ENCODE data around the gene HORMAD2.

Gene HORMAD2

DNA sequence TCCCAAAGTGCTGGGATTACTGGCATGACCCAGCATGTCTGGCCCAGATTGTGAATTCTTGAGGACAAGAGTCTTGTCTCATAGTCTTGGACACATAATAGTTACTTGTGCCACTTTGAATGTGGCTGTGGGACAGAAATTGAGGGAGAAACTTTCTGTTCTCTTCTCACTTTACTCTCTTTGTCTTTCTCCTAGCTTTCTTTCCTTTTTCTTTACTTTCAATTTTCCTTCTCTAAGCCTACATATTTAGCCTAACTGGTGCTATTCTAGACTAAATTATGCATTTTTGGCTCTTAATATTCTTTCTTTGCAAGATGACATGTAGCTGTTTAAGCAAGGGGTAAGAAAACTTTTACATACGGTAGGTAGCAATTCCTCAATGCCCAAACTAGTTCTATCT lies 33.2 kb downstream of the HORMAD2 start:
- no peak for TF ChIP-seq ZNF274 (IDR thresholded peaks at IDR 0.05; ENCODE audit: low read depth, low read length)
- H3K4me3 ChIP-seq (ENCODE audit: low read length), result no peak overlapping the region

DNA sequence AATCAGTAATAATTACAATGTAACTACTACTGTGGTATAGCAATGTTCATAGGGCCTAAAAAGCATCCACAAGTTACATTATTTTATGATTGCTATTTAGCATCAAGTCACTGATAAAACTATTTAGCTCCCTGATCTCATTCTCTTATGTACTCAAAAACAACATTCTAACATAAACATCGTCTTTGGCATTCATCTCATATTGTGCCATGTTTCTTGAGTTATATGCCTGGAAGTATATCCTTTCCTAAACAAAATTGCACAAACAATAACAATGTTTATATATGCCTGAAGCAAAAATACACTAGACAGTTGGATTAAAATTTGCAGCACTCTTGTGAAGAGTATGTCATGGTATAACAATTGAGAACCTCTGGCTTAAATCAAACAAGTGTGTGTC lies 34.1 kb downstream of the HORMAD2 start:
- TF ChIP-seq ZNF274 (IDR thresholded peaks at IDR 0.05; ENCODE audit: low read depth, low read length), result no peak
- no peak overlapping the region for H3K4me3 ChIP-seq (ENCODE audit: low read length)

DNA sequence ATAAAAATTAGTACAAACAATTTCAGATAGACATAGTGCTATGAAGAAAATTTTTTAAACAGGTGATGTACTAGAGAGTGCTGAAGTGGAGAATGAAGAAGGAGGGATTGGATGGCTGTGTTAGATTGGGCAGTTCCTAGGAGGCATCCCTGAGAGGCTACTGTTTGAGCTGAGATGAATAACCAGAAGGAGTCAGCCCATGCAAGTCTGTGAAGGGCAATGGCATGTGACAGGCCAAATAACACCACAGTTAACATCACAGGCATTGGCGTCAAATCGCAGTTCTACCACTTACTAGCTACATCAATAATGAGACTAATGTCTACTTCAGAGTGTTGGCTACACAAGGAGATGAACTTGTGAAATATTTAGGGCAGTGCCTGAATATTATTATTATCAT lies 35.4 kb downstream of the HORMAD2 start:
- H3K4me3 ChIP-seq (ENCODE audit: low read length), result no peak overlapping the region
- no peak for TF ChIP-seq ZNF274 (IDR thresholded peaks at IDR 0.05; ENCODE audit: low read depth, low read length)

DNA sequence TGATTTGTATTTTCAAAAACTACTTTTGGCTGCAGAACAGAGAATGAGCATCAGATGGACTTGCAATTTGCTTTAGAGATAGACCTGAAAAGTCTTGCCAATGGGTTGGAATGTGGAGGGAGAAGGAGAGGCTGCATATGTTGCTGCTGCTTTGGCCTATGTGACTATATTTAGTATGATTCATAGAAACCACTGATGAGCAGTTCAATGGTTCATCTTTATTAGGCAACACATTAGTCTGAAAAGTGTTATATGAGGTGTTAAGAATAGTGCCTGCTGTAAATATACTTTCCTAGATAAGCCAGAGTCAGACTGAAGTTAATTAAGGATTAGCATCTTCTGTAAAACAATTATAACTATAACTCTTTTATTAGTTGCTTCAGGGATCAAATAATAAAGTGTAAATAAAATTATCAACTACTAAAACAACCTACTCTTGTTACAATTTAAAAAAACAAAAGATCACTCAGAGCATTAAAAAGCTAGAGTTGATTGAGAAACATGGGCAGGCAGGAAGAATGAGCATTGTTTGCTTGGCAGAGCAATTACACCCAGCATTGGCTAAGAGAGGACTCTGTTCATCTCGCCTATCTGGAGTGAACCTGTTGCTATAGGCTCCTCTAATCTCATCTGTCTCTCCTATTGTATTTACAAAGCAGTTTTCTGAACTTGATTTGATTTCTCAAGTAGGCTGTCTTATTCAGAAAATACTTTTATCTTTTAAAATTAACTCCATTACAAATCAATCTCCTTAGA lies 36.3 kb downstream of the HORMAD2 start:
- TF ChIP-seq ZNF274 (IDR thresholded peaks at IDR 0.05; ENCODE audit: low read depth, low read length), result no peak

DNA sequence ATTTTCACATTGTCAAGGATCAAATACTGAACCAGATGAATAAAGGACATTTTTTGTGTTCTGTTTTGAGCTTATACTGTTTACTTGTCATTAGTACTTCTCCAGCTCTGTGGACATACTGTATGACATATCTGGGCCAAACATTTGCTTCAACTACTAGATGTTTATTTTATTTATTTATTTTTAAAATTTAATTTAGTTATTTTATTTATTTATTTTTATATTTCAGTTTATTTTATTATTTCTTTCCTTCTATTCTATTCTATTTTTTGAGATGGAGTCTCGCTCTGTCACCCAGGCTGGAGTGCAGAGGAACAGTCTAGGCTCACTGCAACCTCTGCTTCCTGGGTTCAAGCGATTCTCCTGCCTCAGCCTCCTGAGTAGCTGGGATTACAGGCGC lies 37.0 kb downstream of the HORMAD2 start:
- TF ChIP-seq ZNF274 (IDR thresholded peaks at IDR 0.05; ENCODE audit: low read depth, low read length), result no peak
- H3K4me3 ChIP-seq (ENCODE audit: low read length), result no peak overlapping the region

More for the DNA sequence above, 36.3 kb downstream of the HORMAD2 start:
- H3K4me3 ChIP-seq (ENCODE audit: low read length), result no peak overlapping the region

DNA sequence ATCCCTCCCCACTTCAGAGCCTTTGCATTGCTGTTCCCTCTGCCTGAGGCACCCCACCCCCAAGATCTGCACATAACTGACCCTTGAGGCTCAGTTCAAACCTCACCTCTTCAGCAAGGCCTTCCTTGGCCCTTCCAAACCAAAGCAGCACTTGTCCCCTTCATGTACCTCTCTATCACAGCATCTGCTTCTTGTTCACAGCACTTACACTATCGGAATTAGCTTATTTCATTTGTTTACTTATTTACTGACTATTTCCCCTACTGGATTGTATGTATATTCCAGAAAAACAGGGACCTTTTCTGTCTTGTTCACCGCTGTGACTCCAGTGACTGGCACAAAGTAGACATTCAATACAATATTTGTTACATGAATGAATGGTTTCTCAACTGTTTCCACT lies 38.0 kb downstream of the HORMAD2 start:
- no peak for TF ChIP-seq ZNF274 (IDR thresholded peaks at IDR 0.05; ENCODE audit: low read depth, low read length)
- H3K4me3 ChIP-seq (ENCODE audit: low read length), result no peak overlapping the region

DNA sequence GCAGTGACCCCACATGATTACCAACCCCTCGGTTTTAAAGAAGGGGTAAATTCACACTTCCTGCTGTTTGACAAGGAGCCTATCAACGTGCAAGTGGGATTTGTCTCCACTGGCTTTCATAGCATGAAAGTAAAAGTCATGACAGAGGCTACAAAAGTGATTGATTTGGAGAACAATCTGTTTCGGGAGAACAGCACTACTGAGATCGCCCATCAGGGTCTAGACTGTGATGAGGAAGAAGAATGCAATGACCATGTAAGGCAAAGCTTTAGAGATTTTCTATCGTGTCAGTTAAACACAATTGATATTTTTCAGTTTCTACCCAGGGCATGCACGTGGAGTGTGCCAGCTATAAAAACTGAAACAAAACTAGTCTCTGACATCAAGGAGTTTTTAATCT lies 41.7 kb downstream of the HORMAD2 start:
- no peak for TF ChIP-seq ZNF274 (IDR thresholded peaks at IDR 0.05; ENCODE audit: low read depth, low read length)
- no peak overlapping the region for H3K4me3 ChIP-seq (ENCODE audit: low read length)

DNA sequence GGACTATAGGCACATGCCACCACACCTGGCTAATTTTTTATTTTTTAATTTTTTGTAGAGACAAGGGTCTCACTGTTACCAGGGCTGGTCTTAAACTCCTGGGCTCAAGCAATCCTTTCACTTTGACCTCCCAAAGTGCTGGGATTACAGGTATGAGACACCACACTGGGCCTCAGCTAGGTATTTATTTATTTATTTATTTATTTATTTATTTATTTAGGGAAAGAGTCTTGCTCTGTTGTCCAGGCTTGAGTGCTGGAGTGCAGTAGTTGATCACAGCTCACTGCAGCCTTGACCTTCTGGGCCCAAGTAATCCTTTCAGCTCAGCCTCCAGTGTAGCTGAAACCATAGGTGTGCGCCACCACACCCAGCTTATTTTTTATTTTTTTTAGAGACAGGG lies 43.2 kb downstream of the HORMAD2 start:
- TF ChIP-seq ZNF274 (IDR thresholded peaks at IDR 0.05; ENCODE audit: low read depth, low read length), result no peak
- H3K4me3 ChIP-seq (ENCODE audit: low read length), result no peak overlapping the region

DNA sequence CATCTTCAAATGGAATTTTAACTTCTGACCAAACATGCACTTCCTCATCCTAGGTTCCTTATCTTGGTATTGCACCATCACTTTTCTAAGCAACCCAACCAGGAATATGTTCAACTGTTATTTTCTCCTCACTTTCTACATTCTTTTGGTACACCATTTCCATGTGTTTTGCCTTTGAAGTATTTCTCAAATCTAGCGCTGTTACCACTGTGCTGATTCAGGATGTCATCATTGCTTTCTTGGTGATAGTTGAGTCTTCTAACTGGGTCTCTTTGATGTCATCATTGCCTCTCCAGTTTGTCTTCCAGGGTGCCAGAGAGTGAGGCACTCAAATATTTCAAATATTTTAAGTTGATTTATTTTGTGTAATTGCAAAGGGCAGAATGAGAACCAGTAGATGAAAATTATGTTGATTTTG lies 47.5 kb downstream of the HORMAD2 start:
- TF ChIP-seq ZNF274 (IDR thresholded peaks at IDR 0.05; ENCODE audit: low read depth, low read length), result no peak
- H3K4me3 ChIP-seq (ENCODE audit: low read length), result no peak overlapping the region

DNA sequence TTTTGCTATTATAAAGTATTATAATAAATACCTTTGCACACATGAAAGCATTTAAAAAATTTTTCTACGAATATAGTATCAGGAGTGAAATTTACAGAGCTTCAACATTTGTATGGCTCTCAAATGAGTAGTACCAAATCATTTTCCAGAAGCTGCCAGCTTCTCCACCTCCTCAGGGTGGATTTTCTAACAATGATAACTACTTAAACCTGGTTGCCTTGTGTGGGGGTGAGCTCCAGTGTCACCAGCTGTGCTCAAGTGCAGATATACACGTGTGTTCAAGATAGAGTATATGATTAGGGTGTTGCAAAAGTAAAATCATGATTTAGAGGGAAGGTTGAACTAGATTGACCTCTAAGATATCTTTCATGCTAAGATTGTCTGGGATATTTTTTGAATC lies 48.2 kb downstream of the HORMAD2 start:
- H3K4me3 ChIP-seq (ENCODE audit: low read length), result no peak overlapping the region
- TF ChIP-seq ZNF274 (IDR thresholded peaks at IDR 0.05; ENCODE audit: low read depth, low read length), result no peak

DNA sequence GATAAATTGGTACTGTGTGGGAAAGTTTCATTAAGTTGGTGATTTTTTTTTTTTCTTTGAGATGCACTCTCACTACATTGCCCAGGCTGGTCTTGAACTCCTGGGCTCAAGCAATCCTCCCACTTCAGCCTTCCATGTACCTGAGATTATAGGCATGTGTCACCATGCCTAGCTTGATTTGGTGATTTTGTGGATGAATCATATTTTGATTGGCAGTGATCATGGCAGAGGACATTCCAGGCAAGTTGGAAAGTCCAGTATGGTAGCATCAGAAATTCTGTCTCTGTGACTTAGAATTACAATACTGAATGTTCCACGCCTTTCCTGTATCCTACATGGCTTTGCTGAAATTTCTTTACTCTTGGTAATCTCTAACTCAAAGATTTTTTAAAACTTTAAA lies 49.4 kb downstream of the HORMAD2 start:
- no peak for TF ChIP-seq ZNF274 (IDR thresholded peaks at IDR 0.05; ENCODE audit: low read depth, low read length)
- H3K4me3 ChIP-seq (ENCODE audit: low read length), result no peak overlapping the region

DNA sequence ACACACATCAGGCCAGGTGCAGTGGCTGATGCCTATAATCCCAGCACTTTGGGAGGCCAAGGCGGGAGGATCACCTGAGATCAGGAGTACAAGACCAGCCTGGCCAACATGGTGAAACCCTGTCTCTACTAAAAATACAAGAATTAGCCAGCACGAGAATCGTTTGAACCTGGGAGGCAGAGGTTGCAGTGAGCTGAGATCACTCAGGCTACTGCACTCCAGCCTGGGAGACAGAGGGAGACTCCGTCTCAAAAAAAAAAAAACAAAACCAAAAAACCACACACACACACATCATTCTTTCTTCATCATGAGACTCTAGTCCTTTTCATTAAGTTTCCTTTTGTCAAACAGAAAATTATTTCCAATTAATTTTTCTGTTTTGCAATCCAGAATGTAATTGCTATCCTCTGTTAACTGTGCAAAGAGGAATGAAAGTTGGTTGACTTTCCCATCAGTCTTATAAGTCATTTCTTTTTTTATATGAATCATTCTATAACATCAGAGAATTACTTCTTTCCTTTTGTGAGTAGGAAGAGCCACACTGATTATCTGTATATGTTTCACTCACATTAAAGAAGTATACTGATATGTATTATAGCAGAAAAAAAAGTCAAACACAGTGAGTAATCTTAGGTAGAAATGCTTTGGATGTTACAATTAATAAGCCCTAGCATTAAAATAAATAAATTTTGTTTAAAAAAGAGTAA lies 52.2 kb downstream of the HORMAD2 start:
- no peak for TF ChIP-seq ZNF274 (IDR thresholded peaks at IDR 0.05; ENCODE audit: low read depth, low read length)
- no peak overlapping the region for H3K4me3 ChIP-seq (ENCODE audit: low read length)

DNA sequence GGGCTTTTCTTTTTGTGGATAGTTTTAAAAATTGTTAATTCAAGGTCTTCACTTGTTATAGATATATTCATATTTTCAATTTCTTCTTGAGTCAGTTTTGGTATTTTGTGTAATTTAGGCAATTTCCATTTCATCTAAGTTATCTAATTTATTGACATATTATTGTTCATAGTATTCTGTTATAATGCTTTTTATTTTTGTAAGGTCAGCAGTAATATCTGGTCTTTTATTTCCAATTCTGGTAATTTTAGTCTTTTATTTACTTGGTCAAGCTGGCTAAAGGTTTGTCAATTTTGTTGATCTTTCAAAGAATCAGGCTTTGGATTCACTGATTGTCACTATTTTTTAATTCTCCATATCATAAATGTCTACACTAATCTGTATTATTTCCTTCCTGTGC lies 60.1 kb downstream of the HORMAD2 start:
- no peak overlapping the region for H3K4me3 ChIP-seq (ENCODE audit: low read length)
- TF ChIP-seq ZNF274 (IDR thresholded peaks at IDR 0.05; ENCODE audit: low read depth, low read length), result no peak

DNA sequence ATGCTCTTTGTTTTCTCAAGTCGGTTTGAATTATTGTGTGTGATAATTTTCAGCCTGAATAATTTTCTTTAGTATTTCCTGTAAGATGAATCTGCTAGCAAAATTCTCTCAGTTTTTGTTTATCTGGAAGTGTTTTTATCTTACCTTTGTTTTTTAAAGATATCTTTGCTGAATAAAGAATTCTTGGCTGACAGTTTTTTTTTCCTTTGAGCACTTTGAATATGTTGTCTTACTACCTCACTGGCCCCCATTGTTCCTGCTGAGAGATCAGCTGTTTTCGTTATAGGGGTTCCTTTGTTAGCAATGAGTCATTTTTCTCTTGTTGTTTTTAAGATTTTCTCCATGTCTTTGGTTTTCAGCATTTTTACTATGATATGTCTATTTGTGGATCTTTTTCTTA lies 63.0 kb downstream of the HORMAD2 start:
- no peak overlapping the region for H3K4me3 ChIP-seq (ENCODE audit: low read length)
- no peak for TF ChIP-seq ZNF274 (IDR thresholded peaks at IDR 0.05; ENCODE audit: low read depth, low read length)

DNA sequence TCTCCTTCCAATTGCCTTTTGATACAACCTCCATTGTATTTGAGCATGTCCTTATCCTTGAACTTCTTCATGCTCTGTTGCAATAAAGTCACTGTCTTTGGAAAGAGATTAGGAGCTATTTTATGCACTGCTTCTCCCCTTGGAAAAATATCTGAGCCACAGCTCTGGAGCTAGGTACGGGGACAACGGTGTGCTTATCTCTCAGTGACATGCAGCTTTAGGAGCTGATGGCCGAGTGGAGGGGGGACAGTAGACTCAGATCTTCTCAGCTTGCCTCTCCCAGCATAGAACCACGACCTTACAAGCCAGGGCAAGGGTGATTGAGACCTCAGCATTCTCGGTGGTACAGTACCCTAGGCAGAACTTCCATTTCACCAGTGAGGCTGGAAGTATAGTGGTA lies 64.1 kb downstream of the HORMAD2 start:
- H3K4me3 ChIP-seq (ENCODE audit: low read length), result no peak overlapping the region

More for the DNA sequence above, 64.1 kb downstream of the HORMAD2 start:
- no peak for TF ChIP-seq ZNF274 (IDR thresholded peaks at IDR 0.05; ENCODE audit: low read depth, low read length)

Measured in GM08714 (cell line).